NB4 (cell line): ENCODE data around the gene GLRA3.

ENCODE experiments used
- MYC ChIP-seq: IDR thresholded peaks from 2 replicates; pipeline ENCODE4 v1.6.1; 2011; ENCODE audit warnings: low read depth, low read length
- POLR2A ChIP-seq: IDR thresholded peaks from 2 replicates; pipeline ENCODE4 v1.6.1; 2011; ENCODE audit warnings: mild to moderate bottlenecking; ENCODE audit not compliant: insufficient read length; ENCODE audit errors: extremely low read depth
- TF ChIP-seq, protein P1 (sequence below): IDR thresholded peaks from one replicate; pipeline ENCODE4 v1.5.1; 2012; ENCODE audit warnings: low read depth, low read length

DNA sequence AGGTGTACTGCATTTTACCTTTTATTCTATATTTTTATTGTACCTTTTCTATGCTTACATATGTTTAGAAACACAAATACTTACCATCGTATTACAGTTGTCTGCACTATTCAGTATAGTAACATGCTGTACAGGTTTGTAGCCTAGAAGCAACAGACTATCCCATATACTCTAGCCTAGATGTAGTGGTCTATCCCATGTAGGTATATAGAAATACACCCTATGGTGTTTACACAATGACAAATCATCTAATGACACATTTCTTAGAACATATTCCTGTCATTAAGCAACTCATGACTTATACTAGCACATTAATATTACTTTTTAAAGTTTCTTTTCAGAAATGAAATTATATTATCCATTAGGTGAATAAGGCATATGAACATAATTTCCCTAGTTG lies 195.6 kb downstream of the GLRA3 start:
- TF ChIP-seq, protein P1, sequence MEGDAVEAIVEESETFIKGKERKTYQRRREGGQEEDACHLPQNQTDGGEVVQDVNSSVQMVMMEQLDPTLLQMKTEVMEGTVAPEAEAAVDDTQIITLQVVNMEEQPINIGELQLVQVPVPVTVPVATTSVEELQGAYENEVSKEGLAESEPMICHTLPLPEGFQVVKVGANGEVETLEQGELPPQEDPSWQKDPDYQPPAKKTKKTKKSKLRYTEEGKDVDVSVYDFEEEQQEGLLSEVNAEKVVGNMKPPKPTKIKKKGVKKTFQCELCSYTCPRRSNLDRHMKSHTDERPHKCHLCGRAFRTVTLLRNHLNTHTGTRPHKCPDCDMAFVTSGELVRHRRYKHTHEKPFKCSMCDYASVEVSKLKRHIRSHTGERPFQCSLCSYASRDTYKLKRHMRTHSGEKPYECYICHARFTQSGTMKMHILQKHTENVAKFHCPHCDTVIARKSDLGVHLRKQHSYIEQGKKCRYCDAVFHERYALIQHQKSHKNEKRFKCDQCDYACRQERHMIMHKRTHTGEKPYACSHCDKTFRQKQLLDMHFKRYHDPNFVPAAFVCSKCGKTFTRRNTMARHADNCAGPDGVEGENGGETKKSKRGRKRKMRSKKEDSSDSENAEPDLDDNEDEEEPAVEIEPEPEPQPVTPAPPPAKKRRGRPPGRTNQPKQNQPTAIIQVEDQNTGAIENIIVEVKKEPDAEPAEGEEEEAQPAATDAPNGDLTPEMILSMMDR, result no peak
- TF ChIP-seq POLR2A, result no peak
- TF ChIP-seq MYC, result no peak
